Measurements from ENCODE around the gene PLCG2.

DNA sequence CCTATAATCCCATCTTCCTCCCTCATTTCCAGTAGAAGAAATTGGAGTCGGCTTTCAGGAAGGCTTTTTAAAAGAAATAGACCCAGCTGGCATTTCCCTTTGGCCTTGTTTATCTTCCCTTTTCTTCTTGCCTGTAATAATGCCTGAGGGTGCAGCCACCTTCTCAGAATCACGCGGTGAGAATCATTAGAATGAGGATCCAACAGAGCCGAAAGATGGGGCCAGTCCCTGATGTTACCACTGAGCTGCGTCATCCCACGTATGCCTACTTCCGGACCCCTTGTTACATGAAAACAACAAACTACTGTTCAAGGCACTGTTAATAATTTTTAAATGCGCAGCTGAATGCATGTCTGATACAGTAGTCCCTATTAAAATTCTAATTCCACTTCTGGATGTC is 208.0 kb downstream of the PLCG2 start:
- TF ChIP-seq, protein P1, sequence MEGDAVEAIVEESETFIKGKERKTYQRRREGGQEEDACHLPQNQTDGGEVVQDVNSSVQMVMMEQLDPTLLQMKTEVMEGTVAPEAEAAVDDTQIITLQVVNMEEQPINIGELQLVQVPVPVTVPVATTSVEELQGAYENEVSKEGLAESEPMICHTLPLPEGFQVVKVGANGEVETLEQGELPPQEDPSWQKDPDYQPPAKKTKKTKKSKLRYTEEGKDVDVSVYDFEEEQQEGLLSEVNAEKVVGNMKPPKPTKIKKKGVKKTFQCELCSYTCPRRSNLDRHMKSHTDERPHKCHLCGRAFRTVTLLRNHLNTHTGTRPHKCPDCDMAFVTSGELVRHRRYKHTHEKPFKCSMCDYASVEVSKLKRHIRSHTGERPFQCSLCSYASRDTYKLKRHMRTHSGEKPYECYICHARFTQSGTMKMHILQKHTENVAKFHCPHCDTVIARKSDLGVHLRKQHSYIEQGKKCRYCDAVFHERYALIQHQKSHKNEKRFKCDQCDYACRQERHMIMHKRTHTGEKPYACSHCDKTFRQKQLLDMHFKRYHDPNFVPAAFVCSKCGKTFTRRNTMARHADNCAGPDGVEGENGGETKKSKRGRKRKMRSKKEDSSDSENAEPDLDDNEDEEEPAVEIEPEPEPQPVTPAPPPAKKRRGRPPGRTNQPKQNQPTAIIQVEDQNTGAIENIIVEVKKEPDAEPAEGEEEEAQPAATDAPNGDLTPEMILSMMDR (IDR thresholded peaks at IDR 0.05): no peak
- no peak for TF ChIP-seq POLR2A (IDR thresholded peaks at IDR 0.05)
- TF ChIP-seq POLR2AphosphoS5 (IDR thresholded peaks at IDR 0.05; ENCODE audit: insufficient read depth in 1 of 2, low read depth in 1 of 2): no peak
